Medulla oblongata (tissue), 1 donor: ENCODE results near the gene PATL1.

Source experiments
- DNase-seq: peaks from one replicate; pipeline ENCODE4 v3.0.0-alpha.2; 2015; ENCODE audit errors: extremely low spot score

PATL1 gene

GRCh38 chr11:59614277-59615119, 54.3 kb downstream of the PATL1 start:
- DNase-seq, result peak; percentile 33

- DNase-seq, result no peak
These were observed 57.0 kb downstream of the PATL1 start for GRCh38 chr11:59611570-59612565.

GRCh38 chr11:59610289-59610688, 58.5 kb downstream of the PATL1 start:
- DNase-seq, result no peak

GRCh38 chr11:59607703-59608454, 61.0 kb downstream of the PATL1 start:
- DNase-seq, result no peak

- no peak for DNase-seq
These were observed 66.4 kb downstream of the PATL1 start for GRCh38 chr11:59602432-59602831.

- no peak for DNase-seq
These were observed 67.0 kb downstream of the PATL1 start for GRCh38 chr11:59601788-59602187.

DNA sequence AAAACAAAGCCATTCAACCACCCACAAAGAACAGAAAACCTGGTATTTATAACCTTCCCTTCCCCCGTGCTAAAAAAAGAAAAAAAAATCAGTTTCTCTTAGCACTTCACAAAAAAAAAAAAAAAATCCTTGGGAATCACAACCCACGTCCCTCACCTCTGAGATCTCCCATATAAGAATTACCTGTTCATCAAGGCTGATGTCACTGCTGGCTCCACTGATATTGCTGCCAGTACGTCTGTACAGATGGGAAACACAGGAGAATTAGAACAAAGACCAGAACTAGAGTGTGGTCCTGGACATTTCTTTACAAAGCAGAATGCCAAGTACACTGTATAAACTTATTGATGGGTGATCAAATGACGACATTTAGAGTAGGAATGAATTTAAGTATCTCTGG, 68.2 kb downstream of the PATL1 start:
- DNase-seq, result no peak

DNA sequence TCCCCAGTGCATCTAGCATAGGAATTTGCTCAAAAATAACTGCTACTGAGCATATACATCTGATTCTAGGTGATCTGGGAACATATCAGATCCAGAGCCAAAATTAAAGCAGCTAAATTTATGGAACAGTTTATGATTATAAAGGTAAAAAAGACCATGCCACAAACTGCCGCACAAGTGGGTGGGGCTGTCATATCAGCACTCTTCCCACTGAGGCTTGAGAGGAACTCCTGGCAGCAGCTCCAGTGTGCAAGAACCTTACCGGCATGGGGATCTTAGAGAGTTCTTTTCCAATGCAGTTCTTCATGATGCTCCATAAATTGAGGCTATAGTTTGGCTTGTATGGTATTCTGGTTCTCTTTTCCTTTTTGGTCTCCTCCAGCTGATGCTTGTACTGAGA, 68.6 kb downstream of the PATL1 start:
- no peak for DNase-seq

GRCh38 chr11:59598961-59599360, 69.9 kb downstream of the PATL1 start:
- DNase-seq, result no peak
